Fibroblast of skin of scalp (primary cell): Measurements from ENCODE around the gene SORCS3.

Source experiments
- DNase-seq: peaks from one replicate; pipeline ENCODE4 v3.0.0-alpha.2; 2013

Gene SORCS3

GRCh38 chr10:104646146-104646545, 5.1 kb downstream of the SORCS3 start:
- no peak for DNase-seq

- DNase-seq: no peak
Measured at GRCh38 chr10:104648421-104648820, 7.3 kb downstream of the SORCS3 start.

GRCh38 chr10:104650072-104650471, 9.0 kb downstream of the SORCS3 start:
- no peak for DNase-seq

GRCh38 chr10:104650635-104651331, 9.7 kb downstream of the SORCS3 start:
- no peak for DNase-seq

- no peak for DNase-seq
Measured at GRCh38 chr10:104657036-104657435, 15.9 kb downstream of the SORCS3 start.

GRCh38 chr10:104657457-104657856, 16.4 kb downstream of the SORCS3 start:
- DNase-seq: no peak

GRCh38 chr10:104658067-104658466, 17.0 kb downstream of the SORCS3 start:
- no peak for DNase-seq

GRCh38 chr10:104659809-104660208, 18.7 kb downstream of the SORCS3 start:
- no peak for DNase-seq

GRCh38 chr10:104663076-104663475, 22.0 kb downstream of the SORCS3 start:
- DNase-seq: no peak

GRCh38 chr10:104663563-104663962, 22.5 kb downstream of the SORCS3 start:
- DNase-seq: no peak

GRCh38 chr10:104664205-104664604, 23.1 kb downstream of the SORCS3 start:
- no peak for DNase-seq

GRCh38 chr10:104665174-104665573, 24.1 kb downstream of the SORCS3 start:
- DNase-seq: no peak

GRCh38 chr10:104666106-104666505, 25.0 kb downstream of the SORCS3 start:
- DNase-seq: no peak

GRCh38 chr10:104676874-104677273, 35.8 kb downstream of the SORCS3 start:
- DNase-seq: no peak

GRCh38 chr10:104678658-104679057, 37.6 kb downstream of the SORCS3 start:
- DNase-seq: no peak

- DNase-seq: peak; percentile 14
Measured at GRCh38 chr10:104680467-104681401, 39.6 kb downstream of the SORCS3 start.

GRCh38 chr10:104681485-104681884, 40.4 kb downstream of the SORCS3 start:
- DNase-seq: no peak

GRCh38 chr10:104683567-104683966, 42.5 kb downstream of the SORCS3 start:
- no peak for DNase-seq

- no peak for DNase-seq
Measured at GRCh38 chr10:104686829-104687228, 45.7 kb downstream of the SORCS3 start.

GRCh38 chr10:104688251-104689042, 47.4 kb downstream of the SORCS3 start:
- no peak for DNase-seq

- no peak for DNase-seq
Measured at GRCh38 chr10:104689105-104689504, 48.0 kb downstream of the SORCS3 start.

- no peak for DNase-seq
Measured at GRCh38 chr10:104689547-104689946, 48.5 kb downstream of the SORCS3 start.

- DNase-seq: no peak
Measured at GRCh38 chr10:104690101-104690500, 49.0 kb downstream of the SORCS3 start.
